ENCODE data around the gene PMVK.

The PMVK gene

GRCh38 chr1:154923695-154924094, 12.8 kb downstream of the PMVK start:
- Histone ChIP-seq H3K79me2 (ENCODE audit: insufficient read depth, low read length) (no peaks in the 10 kb centered on the region), H3K4me1 (ENCODE audit: insufficient read depth, low read length) (no peaks in the 10 kb centered on the region), H3K36me3 (ENCODE audit: insufficient read depth, low read length) (peaks cover 30% of the 10 kb centered on the region), H2AFZ (ENCODE audit: low read depth, low read length) (no peak overlapping the region), H3K9ac (ENCODE audit: low read depth, low read length) (no peak overlapping the region), H3K27me3 (ENCODE audit: insufficient read depth, low read length, poor library complexity) (no peaks in the 10 kb centered on the region), H4K20me1 (ENCODE audit: insufficient read depth, low read length) (no peaks in the 10 kb centered on the region), H3K27ac (ENCODE audit: low read length) (no peak overlapping the region), H3K9me3 (ENCODE audit: insufficient read depth, low read length, severe bottlenecking) (no peaks in the 10 kb centered on the region), H3K4me3 (ENCODE audit: low read depth in 1 of 2, low read length in 2 of 2) (no peak overlapping the region), H3K4me2 (ENCODE audit: insufficient read depth, low read length) (no peak overlapping the region)
- DNase-seq (no peak), ATAC-seq (ENCODE audit: insufficient read depth, low read depth) (no peak)
- TF ChIP-seq EZH2 (IDR thresholded peaks at IDR 0.05; ENCODE audit: borderline replicate concordance, low read depth, low read length, severe bottlenecking) (no peak), CTCF (IDR thresholded peaks at IDR 0.05; ENCODE audit: borderline replicate concordance, extremely low read depth, low read length, poor library complexity, severe bottlenecking) (no peak)

- Histone ChIP-seq H3K9ac (ENCODE audit: low read depth, low read length) (no peak overlapping the region), H3K27me3 (ENCODE audit: insufficient read depth, low read length, poor library complexity) (no peaks in the 10 kb centered on the region), H3K79me2 (ENCODE audit: insufficient read depth, low read length) (no peaks in the 10 kb centered on the region), H3K9me3 (ENCODE audit: insufficient read depth, low read length, severe bottlenecking) (no peaks in the 10 kb centered on the region), H3K4me2 (ENCODE audit: insufficient read depth, low read length) (no peak overlapping the region), H2AFZ (ENCODE audit: low read depth, low read length) (no peak overlapping the region), H3K36me3 (ENCODE audit: insufficient read depth, low read length) (no peaks in the 10 kb centered on the region), H3K27ac (ENCODE audit: low read length) (no peak overlapping the region), H3K4me1 (ENCODE audit: insufficient read depth, low read length) (no peaks in the 10 kb centered on the region), H3K4me3 (ENCODE audit: low read depth in 1 of 2, low read length in 2 of 2) (no peak overlapping the region), H4K20me1 (ENCODE audit: insufficient read depth, low read length) (no peaks in the 10 kb centered on the region)
- no peak for DNase-seq
- TF ChIP-seq EZH2 (IDR thresholded peaks at IDR 0.05; ENCODE audit: borderline replicate concordance, low read depth, low read length, severe bottlenecking) (no peak), CTCF (IDR thresholded peaks at IDR 0.05; ENCODE audit: borderline replicate concordance, extremely low read depth, low read length, poor library complexity, severe bottlenecking) (no peak)
- ATAC-seq (ENCODE audit: insufficient read depth, low read depth) = no peak
Measured at GRCh38 chr1:154913273-154913672, 23.2 kb downstream of the PMVK start.

GRCh38 chr1:154912755-154913154, 23.8 kb downstream of the PMVK start:
- no peaks in the 10 kb centered on the region for H3K79me2 ChIP-seq (ENCODE audit: insufficient read depth, low read length)

More at GRCh38 chr1:154912755-154913154, 23.8 kb downstream of the PMVK start:
- H3K36me3 ChIP-seq (ENCODE audit: insufficient read depth, low read length) = no peaks in the 10 kb centered on the region
- H3K4me3 ChIP-seq (ENCODE audit: low read depth in 1 of 2, low read length in 2 of 2) = no peak overlapping the region
- no peaks in the 10 kb centered on the region for H3K4me1 ChIP-seq (ENCODE audit: insufficient read depth, low read length)
- no peak overlapping the region for H3K4me2 ChIP-seq (ENCODE audit: insufficient read depth, low read length)
- no peak overlapping the region for H3K27ac ChIP-seq (ENCODE audit: low read length)
- ATAC-seq (ENCODE audit: insufficient read depth, low read depth) (no peak), DNase-seq (no peak)
- H3K9me3 ChIP-seq (ENCODE audit: insufficient read depth, low read length, severe bottlenecking) = no peaks in the 10 kb centered on the region
- TF ChIP-seq CTCF (IDR thresholded peaks at IDR 0.05; ENCODE audit: borderline replicate concordance, extremely low read depth, low read length, poor library complexity, severe bottlenecking) = no peak
- TF ChIP-seq EZH2 (IDR thresholded peaks at IDR 0.05; ENCODE audit: borderline replicate concordance, low read depth, low read length, severe bottlenecking) = no peak
- no peak overlapping the region for H3K9ac ChIP-seq (ENCODE audit: low read depth, low read length)
- no peaks in the 10 kb centered on the region for H3K27me3 ChIP-seq (ENCODE audit: insufficient read depth, low read length, poor library complexity)
- H2AFZ ChIP-seq (ENCODE audit: low read depth, low read length) = no peak overlapping the region
- no peaks in the 10 kb centered on the region for H4K20me1 ChIP-seq (ENCODE audit: insufficient read depth, low read length)
